BLaER1 (cell line): ENCODE measurements around the gene NECAP2.

Experiments
- H3K27ac ChIP-seq: shearing (Covaris generic); formaldehyde crosslinking; 2 replicates; pipeline ENCODE4 v1.8.1; 2022
- H3K27me3 ChIP-seq: shearing (Covaris generic); formaldehyde crosslinking; 2 replicates; pipeline ENCODE4 v1.8.1; 2022
- H3K36me3 ChIP-seq: shearing (Covaris generic); formaldehyde crosslinking; 2 replicates; pipeline ENCODE4 v1.8.1; 2022
- H3K4me1 ChIP-seq: shearing (Covaris generic); formaldehyde crosslinking; 2 replicates; pipeline ENCODE4 v1.8.1; 2022
- H3K4me2 ChIP-seq: shearing (Covaris generic); formaldehyde crosslinking; 2 replicates; pipeline ENCODE4 v1.8.1; 2022
- H3K4me3 ChIP-seq: shearing (Covaris generic); formaldehyde crosslinking; 2 replicates; pipeline ENCODE4 v1.8.1; 2022
- H3K9ac ChIP-seq: shearing (Covaris generic); formaldehyde crosslinking; 2 replicates; pipeline ENCODE4 v1.8.1; 2022
- H3K9me3 ChIP-seq: shearing (Covaris generic); formaldehyde crosslinking; 2 replicates; pipeline ENCODE4 v1.8.1; 2022
- H4K20me1 ChIP-seq: shearing (Covaris generic); formaldehyde crosslinking; 2 replicates; pipeline ENCODE4 v1.8.1; 2022
- Cebpa-rat ChIP-seq: shearing (Covaris generic); IDR thresholded peaks from 2 replicates; pipeline ENCODE4 v1.8.1; 2022

Gene NECAP2

GRCh38 chr1:16425125-16426025 lies 15.1 kb upstream of the NECAP2 start:
- Histone ChIP-seq H3K27me3 (no peaks in the 10 kb centered on the region), H4K20me1 (no peaks in the 10 kb centered on the region), H3K4me2 (no peak overlapping the region), H3K4me3 (no peak overlapping the region), H3K9me3 (no peaks in the 10 kb centered on the region), H3K9ac (no peak overlapping the region), H3K27ac (no peak overlapping the region), H3K36me3 (no peaks in the 10 kb centered on the region), H3K4me1 (peaks cover 19% of the 10 kb centered on the region)
- TF ChIP-seq Cebpa-rat = no peak

DNA sequence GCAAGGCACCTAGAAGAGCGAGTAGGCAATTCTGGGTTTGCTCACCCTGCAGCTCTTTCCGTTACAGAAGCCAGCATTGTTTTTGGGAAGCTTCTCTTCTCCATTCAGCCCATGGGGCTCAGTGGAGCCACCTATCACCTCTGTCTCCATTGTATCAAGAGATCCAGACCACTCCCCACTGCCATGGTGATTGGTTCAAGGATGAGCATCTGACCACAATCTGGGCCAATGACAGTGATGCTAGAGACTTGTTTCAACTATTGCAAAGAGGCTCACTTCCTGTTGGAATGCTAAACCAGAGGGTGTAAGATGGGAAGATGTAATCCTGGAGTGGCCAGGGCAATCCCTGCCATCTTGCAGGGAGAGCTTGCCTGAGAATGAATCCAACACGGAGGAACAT lies 9.9 kb upstream of the NECAP2 start:
- H3K27me3 ChIP-seq = no peaks in the 10 kb centered on the region
- TF ChIP-seq Cebpa-rat = no peak
- H3K4me1 ChIP-seq = peaks cover 14% of the 10 kb centered on the region
- no peak overlapping the region for H3K4me3 ChIP-seq
- no peak overlapping the region for H3K27ac ChIP-seq
- H4K20me1 ChIP-seq = no peaks in the 10 kb centered on the region
- no peak overlapping the region for H3K9ac ChIP-seq
- no peak overlapping the region for H3K4me2 ChIP-seq
- no peaks in the 10 kb centered on the region for H3K9me3 ChIP-seq
- H3K36me3 ChIP-seq = no peaks in the 10 kb centered on the region

DNA sequence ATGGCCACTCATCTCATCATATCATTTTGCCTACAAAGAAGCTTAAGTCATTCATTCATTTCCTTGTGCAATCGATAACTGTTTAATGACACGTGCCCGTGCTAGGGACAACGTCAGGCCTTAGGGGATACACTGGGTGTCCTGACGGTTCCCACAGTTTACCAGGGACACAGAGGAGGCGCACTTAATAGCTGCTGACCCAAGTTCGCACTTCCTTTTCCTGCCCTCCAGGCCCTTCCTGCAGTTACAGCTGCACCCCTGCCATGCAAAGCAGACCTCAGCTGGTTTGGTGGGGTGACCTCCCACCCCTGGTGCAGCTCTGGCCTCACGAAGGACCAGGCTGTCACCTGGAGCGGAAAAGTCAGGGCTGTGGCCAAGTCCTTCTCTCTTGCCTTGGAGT lies 7.5 kb upstream of the NECAP2 start:
- H3K27me3 ChIP-seq = no peaks in the 10 kb centered on the region
- H3K36me3 ChIP-seq = no peaks in the 10 kb centered on the region
- H3K9ac ChIP-seq = no peak overlapping the region
- peaks cover 14% of the 10 kb centered on the region for H3K4me1 ChIP-seq
- no peaks in the 10 kb centered on the region for H3K9me3 ChIP-seq
- peak overlapping the region; percentile 72 for H3K4me2 ChIP-seq
- H3K27ac ChIP-seq = peak overlapping the region; percentile 48
- no peak overlapping the region for H3K4me3 ChIP-seq
- no peak for TF ChIP-seq Cebpa-rat
- H4K20me1 ChIP-seq = no peaks in the 10 kb centered on the region

DNA sequence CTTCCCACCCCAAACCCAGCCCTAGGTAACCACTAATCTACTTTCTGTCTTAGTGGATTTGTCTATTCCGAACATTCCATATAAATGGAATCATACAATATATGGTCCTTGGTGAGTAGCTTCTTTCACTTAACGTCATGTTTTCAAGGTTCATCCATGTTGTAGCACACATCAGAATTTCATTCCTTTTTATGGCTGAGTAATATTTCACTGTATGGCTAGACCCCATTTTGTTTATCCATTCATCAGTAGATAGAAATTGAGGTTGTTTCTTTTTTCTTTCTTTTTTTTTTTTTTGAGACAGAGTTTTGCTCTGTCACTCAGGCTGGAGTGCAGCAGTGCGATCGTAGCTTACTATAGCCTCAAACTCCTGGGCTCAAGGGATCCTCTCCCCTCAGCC lies 6.5 kb upstream of the NECAP2 start:
- H3K27me3 ChIP-seq = no peaks in the 10 kb centered on the region
- no peak overlapping the region for H3K27ac ChIP-seq
- H3K4me3 ChIP-seq = no peak overlapping the region
- H4K20me1 ChIP-seq = no peaks in the 10 kb centered on the region
- TF ChIP-seq Cebpa-rat = no peak
- no peak overlapping the region for H3K4me2 ChIP-seq
- H3K4me1 ChIP-seq = peaks cover 14% of the 10 kb centered on the region
- no peaks in the 10 kb centered on the region for H3K36me3 ChIP-seq
- no peak overlapping the region for H3K9ac ChIP-seq
- no peaks in the 10 kb centered on the region for H3K9me3 ChIP-seq

DNA sequence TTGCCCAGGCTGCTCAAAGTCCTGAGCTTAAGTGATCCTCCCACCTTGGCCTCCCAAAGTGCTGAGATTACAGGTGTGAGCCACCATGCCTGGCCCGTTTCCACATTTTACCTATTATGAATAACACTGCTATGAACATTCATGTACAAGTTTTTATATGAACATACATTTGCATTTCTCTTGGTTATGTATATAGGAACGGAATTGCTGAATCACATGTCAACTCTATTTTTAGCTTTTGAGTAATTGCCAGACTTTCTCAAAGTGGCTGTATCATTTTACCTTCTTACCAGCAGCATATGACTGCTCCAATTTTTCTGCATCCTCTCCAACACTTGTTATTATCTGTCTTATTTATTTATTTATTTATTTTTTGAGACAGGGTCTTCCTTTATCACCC lies 6.0 kb upstream of the NECAP2 start:
- H3K27me3 ChIP-seq = no peaks in the 10 kb centered on the region
- H4K20me1 ChIP-seq = no peaks in the 10 kb centered on the region
- no peaks in the 10 kb centered on the region for H3K36me3 ChIP-seq
- H3K9ac ChIP-seq = no peak overlapping the region
- no peak overlapping the region for H3K27ac ChIP-seq
- TF ChIP-seq Cebpa-rat = no peak
- H3K4me3 ChIP-seq = no peak overlapping the region
- H3K4me2 ChIP-seq = no peak overlapping the region
- no peaks in the 10 kb centered on the region for H3K9me3 ChIP-seq
- H3K4me1 ChIP-seq = peaks cover 14% of the 10 kb centered on the region

- Histone ChIP-seq H3K36me3 (no peaks in the 10 kb centered on the region), H3K27ac (no peak within 1 kb of the TSS), H3K9ac (no peak within 1 kb of the TSS), H3K27me3 (no peaks in the 10 kb centered on the region), H3K4me2 (no peak within 1 kb of the TSS), H3K9me3 (no peaks in the 10 kb centered on the region), H3K4me1 (peaks cover 28% of the 10 kb centered on the region), H4K20me1 (peaks cover 13% of the 10 kb centered on the region; the same call in 1 of the 2 replicates), H3K4me3 (no peak within 1 kb of the TSS)
- TF ChIP-seq Cebpa-rat = no peak
Observed at GRCh38 chr1:16436946-16437474, 3.5 kb upstream of the NECAP2 start, which contains the start of gene SPATA21. Gene SPATA21, minus strand, starts transcription at chr1:16437424. Its CDS starts 6,053 bp downstream, at chr1:16431371.

DNA sequence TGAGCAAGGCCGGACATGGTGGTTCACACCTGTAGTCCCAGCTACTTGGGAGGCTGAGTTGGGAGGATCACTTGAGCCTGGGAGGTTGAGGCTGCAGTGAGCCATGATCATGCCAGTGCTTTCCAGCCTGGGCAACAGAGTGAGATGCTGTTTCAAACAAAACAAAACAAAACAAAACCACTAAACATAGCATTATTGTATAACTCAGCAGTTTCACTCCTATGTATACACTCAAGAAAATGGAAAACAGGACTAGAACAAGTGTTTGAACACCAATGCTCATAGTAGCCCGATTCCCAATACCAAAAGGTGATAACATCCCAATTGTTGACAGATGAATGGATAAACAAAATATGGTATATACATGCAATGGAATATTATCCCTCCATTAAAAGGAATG lies 2.0 kb upstream of the NECAP2 start:
- Histone ChIP-seq H3K27me3 (no peaks in the 10 kb centered on the region), H3K4me2 (no peak overlapping the region), H3K9me3 (no peaks in the 10 kb centered on the region), H4K20me1 (peaks cover 28% of the 10 kb centered on the region), H3K36me3 (peaks cover 14% of the 10 kb centered on the region), H3K27ac (no peak overlapping the region), H3K4me1 (peaks cover 32% of the 10 kb centered on the region), H3K4me3 (no peak overlapping the region), H3K9ac (no peak overlapping the region)
- no peak for TF ChIP-seq Cebpa-rat

GRCh38 chr1:16438924-16439323 lies 1.6 kb upstream of the NECAP2 start:
- Histone ChIP-seq H3K4me2 (no peak overlapping the region), H3K27ac (no peak overlapping the region), H3K4me3 (no peak overlapping the region), H3K9ac (no peak overlapping the region), H3K36me3 (peaks cover 18% of the 10 kb centered on the region), H4K20me1 (peaks cover 32% of the 10 kb centered on the region), H3K27me3 (no peaks in the 10 kb centered on the region), H3K9me3 (no peaks in the 10 kb centered on the region), H3K4me1 (peaks cover 30% of the 10 kb centered on the region)
- TF ChIP-seq Cebpa-rat = no peak

DNA sequence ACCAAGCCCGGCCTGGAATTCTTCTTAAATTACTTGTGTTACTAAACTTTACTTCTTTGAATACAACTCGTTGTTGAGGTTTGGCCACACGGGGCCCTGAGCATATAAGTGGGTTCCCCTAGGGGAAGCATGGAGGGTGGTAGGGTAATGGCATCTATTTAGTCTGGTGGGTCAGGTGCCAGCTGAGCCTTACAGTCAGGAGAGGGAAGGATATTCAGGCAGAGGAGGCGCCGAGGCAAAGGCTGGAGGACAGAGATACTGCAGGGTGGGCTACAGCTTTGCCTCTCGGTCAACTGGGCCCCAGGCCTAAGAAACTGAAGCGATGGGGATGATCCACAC lies 424 bp upstream of the NECAP2 start:
- Histone ChIP-seq H3K4me2 (peak overlapping the region; percentile 92), H3K4me3 (peak overlapping the region; percentile 100), H3K27ac (peak overlapping the region; percentile 89), H3K9me3 (no peaks in the 10 kb centered on the region), H3K27me3 (no peaks in the 10 kb centered on the region), H4K20me1 (peaks cover 43% of the 10 kb centered on the region), H3K9ac (peak overlapping the region; percentile 94), H3K36me3 (peaks cover 30% of the 10 kb centered on the region), H3K4me1 (peaks cover 30% of the 10 kb centered on the region)
- TF ChIP-seq Cebpa-rat = no peak

DNA sequence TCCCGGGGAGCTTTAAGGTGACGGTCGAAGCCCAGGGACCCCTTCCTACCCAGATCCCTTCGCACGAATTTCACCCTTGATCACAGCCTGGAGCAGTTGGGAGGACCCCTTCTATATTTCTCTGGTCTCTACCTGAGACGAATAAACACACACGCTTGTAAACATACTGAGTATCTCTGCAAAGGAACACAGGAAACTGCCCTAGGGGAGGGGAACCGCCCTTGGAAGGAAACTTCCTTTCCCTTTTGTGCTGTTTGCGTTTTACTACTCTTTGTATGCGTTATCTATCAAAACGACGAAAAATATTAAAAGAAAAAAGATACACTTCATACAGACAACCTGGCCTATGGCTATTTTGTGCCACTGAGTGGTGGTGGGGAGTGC lies 750 bp downstream of the NECAP2 start:
- no peak for TF ChIP-seq Cebpa-rat

More for the DNA sequence above, 750 bp downstream of the NECAP2 start:
- no peaks in the 10 kb centered on the region for H3K27me3 ChIP-seq
- no peaks in the 10 kb centered on the region for H3K9me3 ChIP-seq
- peak overlapping the region; percentile 92 for H3K4me2 ChIP-seq
- H3K27ac ChIP-seq = peak overlapping the region; percentile 89
- peaks cover 55% of the 10 kb centered on the region for H4K20me1 ChIP-seq
- peak overlapping the region; percentile 100 for H3K4me3 ChIP-seq
- peak overlapping the region; percentile 94 for H3K9ac ChIP-seq
- H3K4me1 ChIP-seq = peaks cover 33% of the 10 kb centered on the region
- H3K36me3 ChIP-seq = peaks cover 42% of the 10 kb centered on the region
